ENCODE data around the gene COL17A1. TPM values are rescaled to one million over a fixed set of nuclear protein-coding genes. Genes with fewer than 3 reads are reported as not detected.

The COL17A1 gene
- total RNA-seq, 2 donors from 2014 or later: not detected

DNA sequence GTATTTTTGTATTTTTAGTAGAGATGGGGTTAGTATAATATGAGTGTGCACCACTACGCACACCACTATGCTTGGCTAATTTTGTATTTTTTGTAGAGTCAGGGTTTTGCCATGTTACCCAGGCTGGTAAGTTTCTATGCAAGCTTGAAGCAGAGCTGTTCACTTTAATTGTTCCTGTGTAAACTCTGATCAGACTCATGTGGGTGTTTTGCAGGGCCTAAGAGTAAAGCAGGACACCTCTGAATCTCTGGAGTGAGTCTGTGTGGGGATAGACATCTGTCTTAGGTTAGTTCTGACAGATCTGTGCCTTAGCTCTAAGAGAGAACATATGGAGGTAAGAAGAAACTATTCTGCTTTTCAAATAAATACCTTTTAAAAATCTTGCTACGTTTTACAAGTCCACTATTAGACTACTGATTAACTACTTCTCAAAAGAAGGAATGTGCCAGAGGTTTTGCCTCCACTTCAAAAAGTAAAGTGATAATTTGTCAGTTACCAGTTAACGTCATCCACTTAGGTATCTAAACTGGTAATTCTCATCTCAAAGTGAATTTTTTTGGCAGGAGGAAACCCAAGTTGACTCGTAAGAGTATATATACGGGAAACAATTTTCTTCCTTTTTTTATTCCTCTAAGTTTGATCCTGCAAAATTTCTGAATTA, 1.1 kb downstream of the COL17A1 start:
- Mint-ChIP-seq H3K9me3 (no peaks in the 10 kb centered on the region), H3K4me3 (no peak overlapping the region), H3K27me3 (ENCODE audit: low read depth) (no peaks in the 10 kb centered on the region), H3K27ac (no peak overlapping the region), H3K36me3 (ENCODE audit: insufficient read depth in 2 of 2) (no peaks in the 10 kb centered on the region), H3K4me1 (ENCODE audit: low read depth) (peaks cover 4% of the 10 kb centered on the region)
- DNase-seq (no peak), ATAC-seq (replicated peaks in 1 of 2) (no peak)

DNA sequence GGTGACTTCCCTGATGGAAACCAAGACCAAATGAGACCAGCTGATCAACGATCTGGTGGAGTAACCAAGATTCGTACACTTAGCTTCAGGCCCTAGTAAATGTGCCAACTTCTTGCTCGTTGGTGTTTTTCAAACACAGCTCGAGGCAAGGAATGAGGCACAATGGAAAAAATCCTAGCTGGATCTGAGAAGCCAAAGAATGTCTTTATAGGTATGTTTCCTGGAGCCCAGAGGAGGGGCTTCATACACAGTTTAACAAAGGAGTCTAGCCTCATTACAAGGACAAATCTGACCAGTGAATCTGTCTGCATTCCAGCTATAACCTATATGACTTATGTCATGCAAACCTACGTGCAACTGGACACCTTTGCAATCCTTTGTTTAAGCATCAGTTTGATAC, 3.7 kb downstream of the COL17A1 start:
- ATAC-seq (replicated peaks in 1 of 2) (no peak), DNase-seq (no peak)
- no peak overlapping the region for H3K27ac Mint-ChIP-seq
- peaks cover 4% of the 10 kb centered on the region for H3K4me1 Mint-ChIP-seq (ENCODE audit: low read depth)
- H3K4me3 Mint-ChIP-seq: no peak overlapping the region
- no peaks in the 10 kb centered on the region for H3K27me3 Mint-ChIP-seq (ENCODE audit: low read depth)
- no peaks in the 10 kb centered on the region for H3K36me3 Mint-ChIP-seq (ENCODE audit: insufficient read depth in 2 of 2)
- no peaks in the 10 kb centered on the region for H3K9me3 Mint-ChIP-seq

DNA sequence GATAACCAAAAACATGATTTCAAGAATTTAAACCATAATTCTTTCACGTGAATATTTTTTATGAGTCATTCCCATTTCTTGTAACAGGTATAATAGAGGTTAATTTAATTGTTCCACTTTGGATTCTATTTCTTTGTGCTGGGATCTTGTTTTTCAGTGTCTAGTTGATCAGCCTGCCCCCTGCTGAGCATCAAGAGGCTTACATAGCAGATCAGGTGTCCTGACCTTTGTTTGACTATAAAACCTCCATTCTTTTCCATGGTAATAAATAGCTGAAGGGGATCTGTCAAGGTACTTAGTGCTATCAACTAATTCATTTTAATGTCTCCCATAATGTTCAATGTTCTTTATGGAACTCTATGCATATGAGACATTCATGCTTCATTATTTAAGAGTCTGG, 4.9 kb downstream of the COL17A1 start:
- Mint-ChIP-seq H3K27ac (no peak overlapping the region), H3K4me1 (ENCODE audit: low read depth) (peaks cover 4% of the 10 kb centered on the region), H3K4me3 (no peak overlapping the region), H3K36me3 (ENCODE audit: insufficient read depth in 2 of 2) (no peaks in the 10 kb centered on the region), H3K27me3 (ENCODE audit: low read depth) (no peaks in the 10 kb centered on the region), H3K9me3 (no peaks in the 10 kb centered on the region)
- peak in 1 of 2 donors; percentile 30 for ATAC-seq (replicated peaks in 1 of 2)
- DNase-seq: peak in 1 of 2 donors; percentile 6

DNA sequence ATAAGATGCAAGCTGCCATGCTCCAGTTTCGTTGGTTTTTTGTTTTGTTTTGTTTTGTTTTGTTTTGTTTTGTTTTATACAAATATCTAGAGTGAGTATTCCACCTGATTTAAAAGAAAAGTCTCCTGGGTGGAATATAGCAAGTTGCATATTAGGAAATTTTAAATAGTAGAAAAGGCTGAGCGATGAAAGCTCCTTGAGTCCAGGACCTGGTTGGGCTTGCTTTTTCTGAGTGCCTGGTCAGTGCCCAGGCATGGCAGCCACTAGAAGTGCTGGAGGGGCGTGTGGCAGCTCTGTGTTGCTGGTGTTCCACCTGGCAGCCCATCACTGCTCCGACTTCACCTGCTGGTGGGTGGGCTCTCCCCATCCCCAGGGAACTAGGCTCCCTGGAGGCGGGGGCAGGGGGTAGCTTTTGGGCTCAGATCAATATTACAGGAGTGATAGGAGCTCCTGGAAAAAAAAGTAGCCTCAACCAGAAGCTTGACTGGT, 8.0 kb downstream of the COL17A1 start:
- DNase-seq: no peak
- H3K27me3 Mint-ChIP-seq (ENCODE audit: low read depth): no peaks in the 10 kb centered on the region
- no peak for ATAC-seq (replicated peaks in 1 of 2)
- H3K36me3 Mint-ChIP-seq (ENCODE audit: insufficient read depth in 2 of 2): no peaks in the 10 kb centered on the region
- no peak overlapping the region for H3K4me3 Mint-ChIP-seq
- H3K27ac Mint-ChIP-seq: no peak overlapping the region
- peaks cover 4% of the 10 kb centered on the region for H3K4me1 Mint-ChIP-seq (ENCODE audit: low read depth)
- no peaks in the 10 kb centered on the region for H3K9me3 Mint-ChIP-seq

DNA sequence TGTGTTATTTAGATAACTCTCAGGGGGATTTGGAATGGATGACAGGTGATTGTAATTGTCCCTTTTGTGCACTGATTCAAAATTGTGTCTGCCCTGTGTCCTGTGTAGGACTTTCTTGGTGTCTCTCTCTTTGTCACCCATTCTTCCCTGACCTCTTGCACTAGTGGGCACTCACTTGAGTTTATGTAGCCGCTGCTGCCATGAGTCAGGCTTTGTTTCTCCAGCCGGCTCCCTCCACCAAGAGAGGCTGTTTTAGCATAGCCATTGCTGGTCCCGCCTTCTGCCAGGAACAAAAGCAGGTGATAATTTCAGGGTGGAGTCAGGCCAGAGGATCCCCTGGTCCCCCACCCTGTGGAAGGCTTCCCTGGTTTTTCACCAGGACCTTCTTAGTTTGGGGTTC, 8.4 kb downstream of the COL17A1 start:
- H3K27me3 Mint-ChIP-seq (ENCODE audit: low read depth): no peaks in the 10 kb centered on the region
- ATAC-seq (replicated peaks in 1 of 2) (no peak), DNase-seq (no peak)
- H3K36me3 Mint-ChIP-seq (ENCODE audit: insufficient read depth in 2 of 2): no peaks in the 10 kb centered on the region
- peaks cover 4% of the 10 kb centered on the region for H3K4me1 Mint-ChIP-seq (ENCODE audit: low read depth)
- no peak overlapping the region for H3K4me3 Mint-ChIP-seq
- H3K9me3 Mint-ChIP-seq: no peaks in the 10 kb centered on the region
- H3K27ac Mint-ChIP-seq: no peak overlapping the region

DNA sequence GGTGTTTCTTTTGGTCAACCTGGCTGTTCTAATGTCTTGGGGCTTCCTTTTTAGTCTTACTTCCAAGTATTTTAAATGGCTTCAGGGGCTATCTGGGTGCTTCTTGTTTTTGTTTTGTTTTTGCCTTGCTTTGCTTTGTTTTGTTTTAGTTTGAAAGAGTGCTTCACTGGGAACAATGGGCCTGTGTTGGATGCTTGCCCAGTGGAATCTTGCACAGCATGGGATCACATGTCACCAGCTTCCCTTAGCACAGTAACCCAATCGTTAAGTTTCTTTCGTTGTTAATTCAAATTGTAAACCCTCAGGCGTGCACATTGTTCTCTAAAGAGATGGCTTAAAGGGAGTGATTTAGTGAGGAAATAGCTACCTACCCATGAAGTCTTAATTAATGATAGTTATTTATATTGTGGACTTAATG, 8.9 kb downstream of the COL17A1 start:
- Mint-ChIP-seq H3K27me3 (ENCODE audit: low read depth) (no peaks in the 10 kb centered on the region), H3K27ac (no peak overlapping the region)

DNA sequence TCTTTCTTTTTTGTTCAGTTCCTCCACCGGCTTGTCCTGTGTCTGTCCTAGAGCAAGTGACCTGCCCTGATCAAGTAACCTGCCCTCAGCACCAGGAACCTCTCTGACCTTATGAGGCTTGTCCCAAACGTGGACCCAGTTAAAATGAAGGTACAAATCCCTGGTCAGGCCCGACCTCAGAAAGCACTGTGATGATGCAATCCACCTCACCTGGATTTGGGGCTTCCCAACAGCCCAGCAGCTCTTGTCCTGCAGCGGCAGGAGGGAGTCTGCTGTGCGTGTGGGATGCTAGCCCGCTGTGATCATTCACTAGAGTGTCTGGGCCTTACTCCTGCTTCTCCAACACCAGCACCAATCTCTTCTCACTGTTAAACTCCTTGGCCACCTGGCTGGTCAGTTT, 11.2 kb downstream of the COL17A1 start:
- H3K4me3 Mint-ChIP-seq: no peak overlapping the region
- no peaks in the 10 kb centered on the region for H3K4me1 Mint-ChIP-seq (ENCODE audit: low read depth)
- H3K27ac Mint-ChIP-seq: no peak overlapping the region
- ATAC-seq (replicated peaks in 1 of 2) (no peak), DNase-seq (no peak)
- no peaks in the 10 kb centered on the region for H3K27me3 Mint-ChIP-seq (ENCODE audit: low read depth)
- H3K36me3 Mint-ChIP-seq (ENCODE audit: insufficient read depth in 2 of 2): no peaks in the 10 kb centered on the region
- no peaks in the 10 kb centered on the region for H3K9me3 Mint-ChIP-seq

More for the DNA sequence above, 8.9 kb downstream of the COL17A1 start:
- ATAC-seq (replicated peaks in 1 of 2) (no peak), DNase-seq (no peak)
- Mint-ChIP-seq H3K4me3 (no peak overlapping the region), H3K36me3 (ENCODE audit: insufficient read depth in 2 of 2) (no peaks in the 10 kb centered on the region), H3K9me3 (no peaks in the 10 kb centered on the region), H3K4me1 (ENCODE audit: low read depth) (peaks cover 4% of the 10 kb centered on the region)

DNA sequence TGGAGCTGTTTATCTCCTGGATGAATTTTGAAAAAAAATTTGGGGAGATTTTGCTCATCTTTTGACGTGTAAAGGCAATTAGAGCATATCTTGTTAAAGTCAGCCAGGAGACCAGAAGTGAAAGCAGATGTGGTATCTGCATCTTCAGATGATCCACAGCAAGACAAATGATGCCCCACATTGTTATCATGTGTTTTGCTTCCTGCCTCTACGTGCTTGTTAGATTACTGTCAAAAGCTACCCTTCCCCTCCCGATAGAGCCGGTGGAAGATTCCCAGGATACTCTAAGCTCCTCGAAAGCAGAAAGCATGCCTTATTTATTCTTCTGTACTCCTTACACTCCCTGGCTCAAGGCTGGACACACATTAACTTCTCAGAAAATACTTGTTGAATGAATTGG, 12.9 kb downstream of the COL17A1 start:
- no peak for ATAC-seq (replicated peaks in 1 of 2)
- Mint-ChIP-seq H3K9me3 (no peaks in the 10 kb centered on the region), H3K4me1 (ENCODE audit: low read depth) (no peaks in the 10 kb centered on the region), H3K4me3 (no peak overlapping the region), H3K36me3 (ENCODE audit: insufficient read depth in 2 of 2) (no peaks in the 10 kb centered on the region), H3K27ac (no peak overlapping the region), H3K27me3 (ENCODE audit: low read depth) (no peaks in the 10 kb centered on the region)
- DNase-seq: no peak

DNA sequence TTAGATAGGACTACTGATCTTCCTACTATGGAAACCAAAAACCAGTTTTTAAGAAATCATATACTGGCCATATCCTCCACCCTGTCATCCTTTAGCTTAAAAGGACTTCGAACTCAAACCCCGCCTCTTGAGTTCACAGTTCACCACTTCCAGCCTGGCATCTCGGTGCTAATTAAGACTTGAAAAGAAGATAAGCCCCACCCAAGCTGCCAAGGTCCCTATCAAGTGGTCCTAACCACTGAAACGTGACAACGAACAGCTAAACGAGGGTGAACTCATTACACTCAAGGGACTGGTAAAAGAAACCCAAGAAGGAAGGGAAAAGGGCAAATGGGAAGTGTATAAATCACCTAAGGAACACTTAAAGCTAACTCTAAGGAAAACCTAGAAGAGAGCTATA, 16.1 kb downstream of the COL17A1 start:
- Mint-ChIP-seq H3K27me3 (ENCODE audit: low read depth) (peaks cover 11% of the 10 kb centered on the region), H3K27ac (no peak overlapping the region), H3K4me1 (ENCODE audit: low read depth) (no peaks in the 10 kb centered on the region), H3K4me3 (no peak overlapping the region), H3K9me3 (no peaks in the 10 kb centered on the region), H3K36me3 (ENCODE audit: insufficient read depth in 2 of 2) (no peaks in the 10 kb centered on the region)
- ATAC-seq (replicated peaks in 1 of 2) (no peak), DNase-seq (no peak)

DNA sequence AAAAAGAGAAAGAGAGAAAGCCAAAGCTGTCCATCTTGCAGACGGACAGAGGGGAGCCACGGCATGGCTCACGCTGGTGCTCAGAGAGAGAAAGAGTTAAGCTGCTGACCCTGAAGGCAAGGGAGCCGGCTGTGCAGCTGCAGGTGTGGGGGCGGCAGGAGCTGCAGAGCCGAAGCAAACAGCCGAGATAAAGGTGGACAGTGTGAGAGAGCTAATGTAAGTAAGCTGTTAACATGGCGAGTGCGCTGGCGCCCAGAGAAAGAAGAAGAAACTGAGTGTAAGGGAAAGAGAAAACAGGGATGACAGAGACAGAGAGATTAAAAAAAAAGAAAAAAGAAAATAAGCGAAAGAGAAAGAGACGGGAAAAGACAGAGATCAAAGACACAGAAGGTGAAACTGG, 18.2 kb downstream of the COL17A1 start:
- H3K27me3 Mint-ChIP-seq (ENCODE audit: low read depth): peaks cover 11% of the 10 kb centered on the region
- ATAC-seq (replicated peaks in 1 of 2) (no peak), DNase-seq (no peak)
- H3K27ac Mint-ChIP-seq: no peak overlapping the region
- H3K4me1 Mint-ChIP-seq (ENCODE audit: low read depth): no peaks in the 10 kb centered on the region
- H3K36me3 Mint-ChIP-seq (ENCODE audit: insufficient read depth in 2 of 2): no peaks in the 10 kb centered on the region
- no peak overlapping the region for H3K4me3 Mint-ChIP-seq
- H3K9me3 Mint-ChIP-seq: no peaks in the 10 kb centered on the region

DNA sequence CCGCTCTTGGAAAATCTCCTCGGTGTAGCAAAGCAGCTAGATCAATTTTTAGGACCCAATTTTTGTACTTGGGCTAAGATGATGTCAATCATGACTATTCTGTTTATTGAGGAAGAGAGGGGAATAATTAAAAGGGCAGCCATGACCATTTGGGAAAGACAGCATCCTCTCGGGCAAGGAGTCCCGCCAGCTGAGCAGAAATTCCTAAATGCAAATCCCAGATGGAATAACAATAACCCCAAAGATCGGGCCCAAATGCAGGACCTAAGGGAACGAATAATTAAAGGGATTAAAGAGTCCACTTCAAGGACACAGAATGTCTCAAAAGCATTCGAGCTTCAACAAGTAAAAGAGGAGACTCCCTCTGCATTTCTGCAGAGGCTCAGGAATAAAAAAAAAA, 18.7 kb downstream of the COL17A1 start:
- Mint-ChIP-seq H3K4me3 (no peak overlapping the region), H3K36me3 (ENCODE audit: insufficient read depth in 2 of 2) (no peaks in the 10 kb centered on the region)
- no peak for ATAC-seq (replicated peaks in 1 of 2)

DNA sequence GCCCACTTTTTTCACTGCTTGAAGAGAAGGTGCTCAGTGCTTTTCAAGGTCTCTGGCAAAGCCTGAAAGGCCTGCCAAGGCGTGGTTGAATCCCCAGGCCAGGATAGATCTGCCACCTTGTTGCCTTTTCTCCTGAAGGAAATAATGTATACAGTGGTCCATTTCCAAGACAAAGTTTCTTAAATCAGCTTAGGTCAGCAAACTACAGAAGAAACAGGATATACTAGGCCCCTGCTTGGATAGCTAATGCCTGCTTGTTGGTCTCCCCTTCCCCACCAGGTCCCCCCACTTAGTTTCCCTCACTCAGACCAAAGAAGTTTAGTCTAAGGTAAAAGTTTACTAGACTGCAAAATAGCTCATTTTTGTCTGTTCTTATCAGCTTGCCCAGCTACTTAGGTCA, 19.9 kb downstream of the COL17A1 start:
- Mint-ChIP-seq H3K9me3 (no peaks in the 10 kb centered on the region), H3K27me3 (ENCODE audit: low read depth) (peaks cover 11% of the 10 kb centered on the region), H3K4me3 (no peak overlapping the region), H3K4me1 (ENCODE audit: low read depth) (no peaks in the 10 kb centered on the region), H3K36me3 (ENCODE audit: insufficient read depth in 2 of 2) (no peaks in the 10 kb centered on the region), H3K27ac (no peak overlapping the region)
- ATAC-seq (replicated peaks in 1 of 2): no peak
- no peak for DNase-seq

More for the DNA sequence above, 18.7 kb downstream of the COL17A1 start:
- Mint-ChIP-seq H3K9me3 (no peaks in the 10 kb centered on the region), H3K4me1 (ENCODE audit: low read depth) (no peaks in the 10 kb centered on the region), H3K27ac (no peak overlapping the region), H3K27me3 (ENCODE audit: low read depth) (peaks cover 11% of the 10 kb centered on the region)
- DNase-seq: no peak

DNA sequence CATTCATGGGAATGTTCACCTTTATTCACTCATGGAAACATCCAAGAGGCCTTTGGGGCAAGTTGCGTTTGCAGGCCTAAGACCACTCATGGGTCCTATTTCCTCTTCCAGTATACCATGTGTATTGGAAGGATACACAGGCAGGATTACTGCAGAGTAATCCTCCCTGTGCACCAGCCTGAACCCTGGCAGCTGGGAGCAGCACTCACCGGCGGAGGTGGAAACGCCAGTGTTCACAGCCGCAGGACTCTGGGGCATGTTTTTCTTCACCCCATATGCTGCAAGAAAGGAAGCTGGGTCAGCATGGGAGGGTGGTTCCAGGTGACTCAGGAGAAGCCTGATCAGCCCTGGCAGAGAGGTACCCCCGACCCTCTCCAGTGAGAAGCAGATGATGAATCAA, 24.5 kb downstream of the COL17A1 start:
- Mint-ChIP-seq H3K36me3 (ENCODE audit: insufficient read depth in 2 of 2) (no peaks in the 10 kb centered on the region), H3K4me1 (ENCODE audit: low read depth) (no peaks in the 10 kb centered on the region), H3K9me3 (no peaks in the 10 kb centered on the region), H3K4me3 (no peak overlapping the region), H3K27me3 (ENCODE audit: low read depth) (peaks cover 11% of the 10 kb centered on the region), H3K27ac (no peak overlapping the region)
- ATAC-seq (replicated peaks in 1 of 2) (no peak), DNase-seq (no peak)

DNA sequence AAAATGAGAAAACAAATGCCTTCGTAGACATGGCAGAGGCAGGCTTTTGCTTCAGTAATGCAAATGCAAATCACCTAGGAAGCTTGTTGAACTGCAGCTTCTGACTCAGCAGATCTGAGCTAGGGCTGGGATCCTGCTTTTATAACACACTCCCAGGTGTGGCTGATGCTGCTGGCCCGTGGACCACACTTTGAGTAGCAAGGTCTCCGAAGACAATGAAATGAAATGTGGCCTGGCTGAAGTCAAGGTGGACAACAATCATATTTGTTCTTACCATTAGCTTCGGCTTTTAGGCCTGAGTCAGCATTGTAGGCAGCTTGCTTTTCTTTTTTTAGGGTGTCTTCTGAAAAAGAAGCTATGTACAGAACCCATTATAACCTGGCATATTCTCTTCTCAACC, 26.3 kb downstream of the COL17A1 start:
- H3K27me3 Mint-ChIP-seq (ENCODE audit: low read depth): no peaks in the 10 kb centered on the region
- H3K4me1 Mint-ChIP-seq (ENCODE audit: low read depth): no peaks in the 10 kb centered on the region
- DNase-seq (no peak), ATAC-seq (replicated peaks in 1 of 2) (no peak)
- H3K36me3 Mint-ChIP-seq (ENCODE audit: insufficient read depth in 2 of 2): no peaks in the 10 kb centered on the region
- H3K4me3 Mint-ChIP-seq: no peak overlapping the region
- H3K27ac Mint-ChIP-seq: no peak overlapping the region
- H3K9me3 Mint-ChIP-seq: no peaks in the 10 kb centered on the region

Measured in activated T-cell treated with anti-CD3 and anti-CD28 coated beads, Interleukin-2, amount 50 U/mL, for 72 hours (primary cell).